Measurements from ENCODE around the gene SOAT2. TPM values are rescaled to one million over a fixed set of nuclear protein-coding genes. Genes with fewer than 3 reads are reported as not detected.
A peak's percentile ranks its signal among the peaks of the same experiment; 100 is the strongest.

SOAT2 gene
- total RNA-seq, 1 experiment from 2014 or later = not detected

- H3K27ac ChIP-seq (ENCODE audit: low read length) = no peak overlapping the region
- TF ChIP-seq SIN3A (IDR thresholded peaks at IDR 0.05; ENCODE audit: borderline replicate concordance, insufficient read depth, low read depth, low read length) (no peak), POLR2AphosphoS5 (IDR thresholded peaks at IDR 0.05; ENCODE audit: low read depth, low read length) (no peak), TCF7L2 (IDR thresholded peaks at IDR 0.05; ENCODE audit: low read depth, low read length) (no peak)
- TF ChIP-seq, protein P1, sequence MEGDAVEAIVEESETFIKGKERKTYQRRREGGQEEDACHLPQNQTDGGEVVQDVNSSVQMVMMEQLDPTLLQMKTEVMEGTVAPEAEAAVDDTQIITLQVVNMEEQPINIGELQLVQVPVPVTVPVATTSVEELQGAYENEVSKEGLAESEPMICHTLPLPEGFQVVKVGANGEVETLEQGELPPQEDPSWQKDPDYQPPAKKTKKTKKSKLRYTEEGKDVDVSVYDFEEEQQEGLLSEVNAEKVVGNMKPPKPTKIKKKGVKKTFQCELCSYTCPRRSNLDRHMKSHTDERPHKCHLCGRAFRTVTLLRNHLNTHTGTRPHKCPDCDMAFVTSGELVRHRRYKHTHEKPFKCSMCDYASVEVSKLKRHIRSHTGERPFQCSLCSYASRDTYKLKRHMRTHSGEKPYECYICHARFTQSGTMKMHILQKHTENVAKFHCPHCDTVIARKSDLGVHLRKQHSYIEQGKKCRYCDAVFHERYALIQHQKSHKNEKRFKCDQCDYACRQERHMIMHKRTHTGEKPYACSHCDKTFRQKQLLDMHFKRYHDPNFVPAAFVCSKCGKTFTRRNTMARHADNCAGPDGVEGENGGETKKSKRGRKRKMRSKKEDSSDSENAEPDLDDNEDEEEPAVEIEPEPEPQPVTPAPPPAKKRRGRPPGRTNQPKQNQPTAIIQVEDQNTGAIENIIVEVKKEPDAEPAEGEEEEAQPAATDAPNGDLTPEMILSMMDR (IDR thresholded peaks at IDR 0.05) = no peak
- TF ChIP-seq, protein P2, sequence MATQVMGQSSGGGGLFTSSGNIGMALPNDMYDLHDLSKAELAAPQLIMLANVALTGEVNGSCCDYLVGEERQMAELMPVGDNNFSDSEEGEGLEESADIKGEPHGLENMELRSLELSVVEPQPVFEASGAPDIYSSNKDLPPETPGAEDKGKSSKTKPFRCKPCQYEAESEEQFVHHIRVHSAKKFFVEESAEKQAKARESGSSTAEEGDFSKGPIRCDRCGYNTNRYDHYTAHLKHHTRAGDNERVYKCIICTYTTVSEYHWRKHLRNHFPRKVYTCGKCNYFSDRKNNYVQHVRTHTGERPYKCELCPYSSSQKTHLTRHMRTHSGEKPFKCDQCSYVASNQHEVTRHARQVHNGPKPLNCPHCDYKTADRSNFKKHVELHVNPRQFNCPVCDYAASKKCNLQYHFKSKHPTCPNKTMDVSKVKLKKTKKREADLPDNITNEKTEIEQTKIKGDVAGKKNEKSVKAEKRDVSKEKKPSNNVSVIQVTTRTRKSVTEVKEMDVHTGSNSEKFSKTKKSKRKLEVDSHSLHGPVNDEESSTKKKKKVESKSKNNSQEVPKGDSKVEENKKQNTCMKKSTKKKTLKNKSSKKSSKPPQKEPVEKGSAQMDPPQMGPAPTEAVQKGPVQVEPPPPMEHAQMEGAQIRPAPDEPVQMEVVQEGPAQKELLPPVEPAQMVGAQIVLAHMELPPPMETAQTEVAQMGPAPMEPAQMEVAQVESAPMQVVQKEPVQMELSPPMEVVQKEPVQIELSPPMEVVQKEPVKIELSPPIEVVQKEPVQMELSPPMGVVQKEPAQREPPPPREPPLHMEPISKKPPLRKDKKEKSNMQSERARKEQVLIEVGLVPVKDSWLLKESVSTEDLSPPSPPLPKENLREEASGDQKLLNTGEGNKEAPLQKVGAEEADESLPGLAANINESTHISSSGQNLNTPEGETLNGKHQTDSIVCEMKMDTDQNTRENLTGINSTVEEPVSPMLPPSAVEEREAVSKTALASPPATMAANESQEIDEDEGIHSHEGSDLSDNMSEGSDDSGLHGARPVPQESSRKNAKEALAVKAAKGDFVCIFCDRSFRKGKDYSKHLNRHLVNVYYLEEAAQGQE (IDR thresholded peaks at IDR 0.05; ENCODE audit: insufficient read depth in 1 of 2, low read depth in 2 of 2, low read length in 1 of 2) = no peak
- H3K4me1 ChIP-seq (ENCODE audit: control insufficient read depth, insufficient read depth, low read length) = peaks cover 13% of the 10 kb centered on the region
- H3K36me3 ChIP-seq (ENCODE audit: control insufficient read depth, insufficient read depth, low read length) = no peaks in the 10 kb centered on the region; the same call in 1 of the 2 replicates
- ATAC-seq (no peak), DNase-seq (ENCODE audit: low read depth, low spot score) (no peak)
- BruUV-seq (replicated peaks) = TSS peak; percentile 86
- no peaks in the 10 kb centered on the region for H3K9me3 ChIP-seq (ENCODE audit: control insufficient read depth, insufficient read depth, low read depth, low read length)
- ChIA-PET CTCF (no interaction called here), POLR2A (no interaction called here)
- H3K4me3 ChIP-seq (ENCODE audit: low read depth in 2 of 2, low read length in 2 of 2) = no peak overlapping the region
- in situ Hi-C loops (cut with HindIII; ENCODE audit: low pct_unique_long_range_greater_than_20kb, low sequenced_read_pairs) = no loop called here
- intact Hi-C loops (cut with micrococcal nuclease; ENCODE audit: unreplicated experiment) = loop anchor here (10.0 kb wide), 1 partner anchor 91 kb away; no protein-coding TSS in a partner anchor
- no peaks in the 10 kb centered on the region for H3K27me3 ChIP-seq (ENCODE audit: control insufficient read depth, insufficient read depth, low read length)
Observed at GRCh38 chr12:53063708-53064612, 39.3 kb upstream of the SOAT2 start.

DNA sequence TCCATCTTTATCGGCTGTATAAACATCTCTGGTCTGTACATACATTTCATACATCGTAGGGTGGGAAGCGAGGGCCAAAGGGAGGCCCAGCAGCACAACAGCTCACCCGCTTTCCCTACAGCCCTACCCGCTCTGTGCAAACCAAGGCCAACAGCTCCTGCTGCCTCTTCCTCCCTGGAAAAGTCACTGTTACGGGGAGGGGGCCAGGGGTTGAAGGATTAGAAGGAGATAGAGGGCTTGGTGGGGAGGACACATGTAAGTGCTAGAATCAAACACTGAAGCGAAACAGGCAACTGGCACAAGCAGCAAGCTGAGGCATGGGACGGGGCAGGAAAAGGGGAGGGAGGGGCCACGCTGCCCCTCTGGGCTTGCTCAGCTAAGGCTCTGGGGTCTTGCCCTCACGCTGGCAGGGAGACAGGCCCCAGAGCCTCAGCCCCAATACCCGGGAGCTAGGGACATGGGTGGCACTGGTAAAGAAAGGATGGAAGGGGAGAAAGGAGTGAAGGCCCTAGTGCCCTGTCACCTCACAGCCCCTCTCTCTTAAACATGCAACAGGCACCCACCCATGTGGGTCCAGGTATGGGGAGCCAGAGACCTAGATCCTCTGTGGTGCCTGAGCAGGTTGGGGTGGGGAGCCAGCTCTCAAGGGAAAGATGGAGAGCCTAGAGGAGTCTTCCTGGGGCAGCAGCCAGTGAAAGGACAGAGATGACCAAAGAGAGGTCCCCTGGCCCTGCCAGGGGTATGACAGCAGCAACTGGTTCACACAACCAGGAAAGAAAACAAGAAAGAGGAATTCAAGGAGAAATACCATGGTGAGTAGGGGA is 38.5 kb upstream of the SOAT2 start:
- H3K9me3 ChIP-seq (ENCODE audit: control insufficient read depth, insufficient read depth, low read depth, low read length) = no peaks in the 10 kb centered on the region
- no peaks in the 10 kb centered on the region for H3K27me3 ChIP-seq (ENCODE audit: control insufficient read depth, insufficient read depth, low read length)
- no TSS peak for BruUV-seq (replicated peaks)
- POLR2A ChIA-PET = interaction anchor here (0.6 kb wide), 1 partner anchor 17 kb away, joined by 4 read pairs; no protein-coding TSS in a partner anchor
- peaks cover 13% of the 10 kb centered on the region for H3K4me1 ChIP-seq (ENCODE audit: control insufficient read depth, insufficient read depth, low read length)
- in situ Hi-C loops (cut with HindIII; ENCODE audit: low pct_unique_long_range_greater_than_20kb, low sequenced_read_pairs) (no loop called here), intact Hi-C loops (cut with micrococcal nuclease; ENCODE audit: unreplicated experiment) (loop anchor here (1.0 to 10.0 kb wide), 2 partner anchors 34 to 90 kb away; no protein-coding TSS in a partner anchor)
- CTCF ChIA-PET = interaction anchor here (0.5 to 2.6 kb wide), 12 partner anchors 11 to 186 kb away, joined by 3 to 43 read pairs (median 6); partner anchors contain the start of genes SOAT2 and SPRYD3
- no peak overlapping the region for H3K4me3 ChIP-seq (ENCODE audit: low read depth in 2 of 2, low read length in 2 of 2)
- ATAC-seq (no peak), DNase-seq (ENCODE audit: low read depth, low spot score) (no peak)
- TF ChIP-seq TCF7L2 (IDR thresholded peaks at IDR 0.05; ENCODE audit: low read depth, low read length) = no peak
- no peak for TF ChIP-seq SIN3A (IDR thresholded peaks at IDR 0.05; ENCODE audit: borderline replicate concordance, insufficient read depth, low read depth, low read length)
- TF ChIP-seq, protein P2 (IDR thresholded peaks at IDR 0.05; ENCODE audit: insufficient read depth in 1 of 2, low read depth in 2 of 2, low read length in 1 of 2) = no peak
- no peak for TF ChIP-seq POLR2AphosphoS5 (IDR thresholded peaks at IDR 0.05; ENCODE audit: low read depth, low read length)
- TF ChIP-seq, protein P1 (IDR thresholded peaks at IDR 0.05) = no peak
- no peaks in the 10 kb centered on the region; the same call in 1 of the 2 replicates for H3K36me3 ChIP-seq (ENCODE audit: control insufficient read depth, insufficient read depth, low read length)
- H3K27ac ChIP-seq (ENCODE audit: low read length) = no peak overlapping the region

Measured in Panc1 (cell line).